ENCODE data around the gene USP24. TPM values are rescaled to one million over a fixed set of nuclear protein-coding genes. Genes with fewer than 3 reads are reported as not detected.

The USP24 gene
- polyA plus RNA-seq, 1 donor from 2014 or later = 29.5 TPM

DNA sequence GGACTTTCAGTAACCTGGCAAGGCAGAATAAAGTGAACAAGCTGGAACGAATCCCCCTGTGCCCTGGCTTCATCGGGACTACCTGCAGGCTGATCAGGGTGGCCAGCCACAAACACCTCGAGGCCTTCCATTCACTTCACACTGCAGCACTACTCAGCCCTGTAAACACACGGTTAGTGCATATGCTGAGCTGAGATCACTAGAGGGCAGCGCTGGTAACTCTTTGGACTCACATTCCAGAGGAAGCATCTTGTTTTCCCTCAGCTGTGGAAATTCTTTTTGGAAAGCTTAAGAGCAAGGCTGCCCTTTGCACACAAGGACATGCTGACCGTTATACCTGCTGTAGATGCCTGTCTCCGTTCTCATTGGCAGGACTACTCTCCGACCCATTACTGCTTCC, 143.7 kb downstream of the USP24 start:
- H3K4me3 ChIP-seq (ENCODE audit: low read length) = no peak overlapping the region
- no peak overlapping the region for H2AFZ ChIP-seq (ENCODE audit: low read depth, low read length)
- no peaks in the 10 kb centered on the region for H3K9me3 ChIP-seq (ENCODE audit: low read length)
- H3K4me2 ChIP-seq (ENCODE audit: low read length) = no peak overlapping the region
- peak; percentile 60 for TF ChIP-seq CTCF (IDR thresholded peaks at IDR 0.05; ENCODE audit: poor library complexity, severe bottlenecking)
- TF ChIP-seq SMC3 (conservative IDR thresholded peaks at IDR 0.05; ENCODE audit: poor library complexity) = peak; percentile 61
- no peak for TF ChIP-seq EZH2 (IDR thresholded peaks at IDR 0.05; ENCODE audit: borderline replicate concordance, insufficient read depth, low read length, poor library complexity, severe bottlenecking)
- no peak for TF ChIP-seq REST (IDR thresholded peaks at IDR 0.05; ENCODE audit: borderline replicate concordance)
- TF ChIP-seq MXI1 (conservative IDR thresholded peaks at IDR 0.05; ENCODE audit: poor library complexity, severe bottlenecking) = no peak
- TF ChIP-seq RAD21 (conservative IDR thresholded peaks at IDR 0.05) = peak; percentile 52
- no peaks in the 10 kb centered on the region for H4K20me1 ChIP-seq (ENCODE audit: insufficient read depth)
- H3K36me3 ChIP-seq (ENCODE audit: insufficient read depth, low read length) = peaks cover 4% of the 10 kb centered on the region
- no peaks in the 10 kb centered on the region for H3F3A ChIP-seq (ENCODE audit: insufficient read depth, low read length, poor library complexity, severe bottlenecking)
- H3K9ac ChIP-seq (ENCODE audit: low read length) = no peak overlapping the region
- H3K79me2 ChIP-seq (replicated peaks; ENCODE audit: insufficient read depth, low read length) = no peaks in the 10 kb centered on the region
- H3K27ac ChIP-seq (ENCODE audit: low read length) = no peak overlapping the region
- H3K27me3 ChIP-seq (ENCODE audit: insufficient read depth, low read depth, low read length) = no peaks in the 10 kb centered on the region
- no peaks in the 10 kb centered on the region for H3K9me2 ChIP-seq (ENCODE audit: insufficient read depth, low read length)

GRCh38 chr1:55070293-55071164, 144.6 kb downstream of the USP24 start:
- H3F3A ChIP-seq (ENCODE audit: insufficient read depth, low read length, poor library complexity, severe bottlenecking) = no peaks in the 10 kb centered on the region
- no peak overlapping the region for H3K4me3 ChIP-seq (ENCODE audit: low read length)
- no peak overlapping the region for H2AFZ ChIP-seq (ENCODE audit: low read depth, low read length)
- H4K20me1 ChIP-seq (ENCODE audit: insufficient read depth) = no peaks in the 10 kb centered on the region
- H3K9me3 ChIP-seq (ENCODE audit: low read length) = no peaks in the 10 kb centered on the region
- H3K9me2 ChIP-seq (ENCODE audit: insufficient read depth, low read length) = no peaks in the 10 kb centered on the region
- no peak overlapping the region for H3K4me2 ChIP-seq (ENCODE audit: low read length)
- no peak for TF ChIP-seq RAD21 (conservative IDR thresholded peaks at IDR 0.05)
- TF ChIP-seq CTCF (IDR thresholded peaks at IDR 0.05; ENCODE audit: poor library complexity, severe bottlenecking) = no peak
- TF ChIP-seq TAF1 (IDR thresholded peaks at IDR 0.05; ENCODE audit: low read depth) = no peak
- no peak for TF ChIP-seq POLR2AphosphoS5 (IDR thresholded peaks at IDR 0.05)
- no peak for TF ChIP-seq EP300 (conservative IDR thresholded peaks at IDR 0.05; ENCODE audit: poor library complexity, severe bottlenecking)
- TF ChIP-seq SMC3 (conservative IDR thresholded peaks at IDR 0.05; ENCODE audit: poor library complexity) = no peak
- no peak for TF ChIP-seq REST (IDR thresholded peaks at IDR 0.05; ENCODE audit: borderline replicate concordance)
- no peak for TF ChIP-seq EZH2 (IDR thresholded peaks at IDR 0.05; ENCODE audit: borderline replicate concordance, insufficient read depth, low read length, poor library complexity, severe bottlenecking)
- no peak for TF ChIP-seq MXI1 (conservative IDR thresholded peaks at IDR 0.05; ENCODE audit: poor library complexity, severe bottlenecking)
- H3K79me2 ChIP-seq (replicated peaks; ENCODE audit: insufficient read depth, low read length) = no peaks in the 10 kb centered on the region
- H3K36me3 ChIP-seq (ENCODE audit: insufficient read depth, low read length) = peaks cover 4% of the 10 kb centered on the region
- H3K27ac ChIP-seq (ENCODE audit: low read length) = no peak overlapping the region
- H3K27me3 ChIP-seq (ENCODE audit: insufficient read depth, low read depth, low read length) = no peaks in the 10 kb centered on the region
- no peak overlapping the region for H3K9ac ChIP-seq (ENCODE audit: low read length)

Data from neural cell (in vitro differentiated cells).